Central memory CD8-positive, alpha-beta T cell (primary cell): ENCODE data around the gene STAB1.

Source experiments
- ATAC-seq: fragments of 150-1000 bp; cut with Tn5 transposase; replicated peaks from 2 replicates; pipeline ENCODE4 v1.10.0; 2022; ENCODE audit warnings: mild to moderate bottlenecking, moderate FRiP score, moderate number of reproducible peaks; ENCODE audit not compliant: poor library complexity, severe bottlenecking; ENCODE audit errors: extremely low read depth
- DNase-seq, 2 donors: peaks; one replicate each; pipeline ENCODE4 v3.0.0; 2021; ENCODE audit warnings: low spot score in 2 of 2
- H3K27ac Mint-ChIP-seq: one replicate; pipeline ENCODE4 v1.8.0; 2022; ENCODE audit warnings: low read depth, mild to moderate bottlenecking, moderate library complexity, mixed read lengths
- H3K27me3 Mint-ChIP-seq: one replicate; pipeline ENCODE4 v1.8.0; 2022; ENCODE audit warnings: mixed read lengths
- H3K36me3 Mint-ChIP-seq: one replicate; pipeline ENCODE4 v1.8.0; 2022; ENCODE audit warnings: mild to moderate bottlenecking, moderate library complexity, mixed read lengths; ENCODE audit not compliant: insufficient read depth
- H3K4me1 Mint-ChIP-seq: one replicate; pipeline ENCODE4 v1.8.0; 2022; ENCODE audit warnings: mixed read lengths
- H3K4me3 Mint-ChIP-seq: one replicate; pipeline ENCODE4 v1.8.0; 2022; ENCODE audit warnings: mild to moderate bottlenecking, moderate library complexity, mixed read lengths
- H3K9me3 Mint-ChIP-seq: one replicate; pipeline ENCODE4 v1.8.0; 2022; ENCODE audit warnings: mixed read lengths

Gene STAB1

DNA sequence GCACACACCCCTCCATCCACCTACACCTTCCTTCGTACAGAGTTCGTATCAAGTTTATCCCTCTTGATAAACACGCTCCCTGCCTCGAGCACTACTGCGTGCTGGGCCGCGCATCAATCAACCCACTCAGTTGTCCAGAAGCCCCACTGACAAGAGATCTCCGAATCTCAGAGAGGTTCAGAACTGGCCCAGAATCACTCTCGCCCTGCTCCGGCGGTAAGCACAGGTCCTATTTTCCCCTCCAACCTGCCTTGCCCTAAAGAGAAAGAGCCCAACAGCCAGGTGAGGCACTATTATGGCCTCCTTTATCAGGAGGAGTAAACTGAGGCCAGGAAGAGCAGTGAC is 40.2 kb upstream of the STAB1 start:
- peaks cover 27% of the 10 kb centered on the region for H3K36me3 Mint-ChIP-seq
- no peaks in the 10 kb centered on the region for H3K9me3 Mint-ChIP-seq
- H3K4me1 Mint-ChIP-seq: peaks cover 39% of the 10 kb centered on the region
- peak overlapping the region; percentile 90 for H3K4me3 Mint-ChIP-seq
- H3K27ac Mint-ChIP-seq: peak overlapping the region; percentile 96
- no peak for DNase-seq
- peak; percentile 1 for ATAC-seq
- H3K27me3 Mint-ChIP-seq: no peaks in the 10 kb centered on the region

DNA sequence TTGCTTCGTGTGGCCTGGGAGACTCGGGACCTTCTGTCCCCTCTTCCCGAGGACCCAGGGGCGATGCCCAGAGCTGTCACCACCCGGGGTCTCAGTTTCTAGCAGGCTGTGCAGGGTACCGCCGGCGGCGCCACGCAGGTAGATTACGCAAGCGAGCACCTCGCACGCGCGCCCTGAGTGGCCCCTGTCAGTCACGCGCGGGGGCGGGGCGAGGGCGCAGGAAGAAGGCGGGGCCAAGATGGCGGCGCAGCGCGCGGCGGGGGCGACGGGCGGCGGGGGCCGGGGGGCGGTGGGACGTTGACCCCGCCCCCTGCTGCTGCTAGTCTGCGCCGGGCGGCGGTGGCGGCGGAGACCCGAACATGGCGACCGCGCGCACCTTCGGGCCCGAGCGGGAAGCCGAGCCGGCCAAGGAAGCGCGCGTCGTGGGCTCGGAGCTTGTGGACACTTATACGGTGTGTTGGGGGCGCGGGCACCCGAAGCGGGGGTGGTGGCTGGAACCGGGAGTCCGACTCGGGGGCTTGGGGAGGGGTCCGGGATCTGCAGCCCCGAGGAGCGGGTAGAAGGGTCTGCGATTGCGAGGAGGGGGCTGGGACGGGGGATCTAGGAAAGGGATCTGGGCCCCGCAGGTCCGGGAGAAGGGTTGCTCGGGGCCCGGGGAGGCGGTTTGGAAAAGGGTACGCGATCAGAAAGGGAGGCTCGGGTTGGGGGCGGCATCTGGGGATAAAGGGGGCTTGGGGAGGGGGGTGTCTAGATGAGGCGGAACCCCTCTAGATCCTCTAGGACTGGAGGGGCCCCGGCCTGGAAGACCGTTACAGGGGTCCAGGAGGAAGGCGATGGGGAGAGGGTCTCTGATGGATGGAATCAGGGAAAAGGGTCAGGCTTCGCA is 39.6 kb upstream of the STAB1 start, which contains the start of gene NISCH:
TSS of gene NISCH (plus strand) at position 322 of the 886 bp plus-strand sequence. CDS start at position 360, 38 bp downstream.
- Mint-ChIP-seq H3K36me3 (peaks cover 33% of the 10 kb centered on the region), H3K27ac (peak within 1 kb of the TSS; percentile 96), H3K27me3 (no peaks in the 10 kb centered on the region), H3K4me3 (peak within 1 kb of the TSS; percentile 90), H3K4me1 (peaks cover 39% of the 10 kb centered on the region), H3K9me3 (no peaks in the 10 kb centered on the region)
- ATAC-seq: peak; percentile 92
- DNase-seq: peak; percentile 94 to 97

DNA sequence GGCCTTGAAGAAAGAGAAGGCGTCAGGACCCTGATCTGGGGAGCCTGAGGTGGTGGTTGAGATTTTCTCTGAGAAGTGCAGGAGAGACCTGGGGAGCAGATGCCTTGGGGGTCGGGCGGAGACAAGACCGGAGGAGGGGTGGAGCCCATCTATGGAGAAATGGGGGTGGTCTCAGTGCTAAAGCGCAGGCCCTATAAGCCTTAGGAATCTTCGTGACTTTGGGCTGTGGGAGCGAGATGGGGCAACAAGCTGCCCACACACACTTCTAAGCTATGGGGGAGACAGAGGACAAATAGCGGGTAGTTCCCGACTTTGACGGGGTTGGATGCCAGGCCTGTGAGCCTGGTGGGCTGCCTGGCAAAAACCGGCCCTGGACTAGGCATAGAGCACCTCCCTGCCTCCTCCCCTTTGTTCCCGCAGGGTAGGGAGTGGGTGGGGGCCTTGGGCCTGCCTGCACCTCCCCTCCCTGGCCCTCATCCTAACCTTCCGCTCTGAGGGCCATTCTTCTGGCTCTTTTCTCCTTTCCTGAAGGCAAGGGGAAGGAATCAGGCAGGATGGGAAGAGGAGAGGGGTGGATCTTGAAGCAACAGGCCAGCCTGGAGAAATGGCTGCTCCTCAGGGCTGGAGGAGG is 38.9 kb upstream of the STAB1 start:
- DNase-seq (no peak), ATAC-seq (no peak)
- Mint-ChIP-seq H3K9me3 (no peaks in the 10 kb centered on the region), H3K27ac (peak overlapping the region; percentile 96), H3K27me3 (no peaks in the 10 kb centered on the region), H3K4me1 (peaks cover 39% of the 10 kb centered on the region), H3K4me3 (peak overlapping the region; percentile 90), H3K36me3 (peaks cover 39% of the 10 kb centered on the region)

DNA sequence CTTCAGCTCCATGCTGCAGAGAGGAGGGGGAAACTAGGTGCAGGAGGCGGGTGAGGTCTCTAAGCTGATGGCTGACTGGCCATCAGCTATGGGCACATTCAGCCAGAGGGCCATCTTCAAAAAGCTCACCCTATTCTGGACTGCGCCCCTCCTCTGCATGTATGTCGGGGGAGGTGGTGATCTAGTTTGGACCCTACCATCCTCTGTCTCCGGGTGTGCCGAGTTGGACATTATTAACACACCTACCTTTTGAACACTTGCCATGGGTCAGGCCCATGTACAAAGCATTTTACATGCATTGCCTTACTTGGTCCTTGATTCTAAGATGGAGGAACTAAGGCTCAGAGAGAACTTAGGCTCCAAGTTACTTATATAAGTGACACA is 38.3 kb upstream of the STAB1 start:
- Mint-ChIP-seq H3K9me3 (no peaks in the 10 kb centered on the region), H3K4me3 (peak overlapping the region; percentile 90), H3K27me3 (no peaks in the 10 kb centered on the region), H3K4me1 (peaks cover 39% of the 10 kb centered on the region), H3K27ac (peak overlapping the region; percentile 96), H3K36me3 (peaks cover 42% of the 10 kb centered on the region)
- no peak for ATAC-seq
- DNase-seq: no peak

DNA sequence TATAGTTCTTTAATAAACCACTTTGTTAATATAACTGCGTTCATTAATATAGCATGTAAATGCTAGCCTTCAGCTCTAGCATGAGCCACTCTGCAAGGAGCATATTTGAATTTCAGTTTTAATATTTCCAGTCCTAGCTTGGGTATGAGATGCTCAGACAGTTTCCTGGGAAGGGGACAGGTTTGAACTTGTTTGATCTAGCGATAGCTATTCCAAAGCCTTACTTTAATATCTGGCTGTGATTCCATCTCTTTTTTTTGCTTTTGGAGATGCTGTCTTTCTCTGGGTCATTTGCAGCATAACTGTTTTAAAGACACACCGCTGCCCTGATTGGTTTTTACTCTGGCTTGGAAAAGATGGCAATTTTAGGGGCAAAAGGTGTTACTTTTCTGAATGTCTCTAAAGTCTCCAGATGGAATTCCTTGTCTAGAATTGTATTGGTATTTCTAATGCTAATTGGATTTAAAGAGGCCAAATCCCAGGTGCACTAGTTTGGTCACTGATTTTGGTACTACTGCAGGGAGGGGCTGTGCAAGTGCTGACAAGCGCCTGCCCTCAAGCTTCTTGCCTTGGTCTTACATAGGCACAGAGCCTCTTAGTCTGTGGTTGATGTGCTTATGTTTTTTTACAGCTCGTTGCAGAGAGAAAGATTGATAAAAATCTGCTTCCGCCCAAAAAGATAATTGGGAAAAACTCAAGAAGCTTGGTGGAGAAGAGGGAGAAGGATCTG is 36.9 kb upstream of the STAB1 start:
- Mint-ChIP-seq H3K4me3 (no peak overlapping the region), H3K27ac (no peak overlapping the region), H3K9me3 (no peaks in the 10 kb centered on the region), H3K27me3 (no peaks in the 10 kb centered on the region), H3K36me3 (peaks cover 50% of the 10 kb centered on the region), H3K4me1 (peaks cover 50% of the 10 kb centered on the region)
- ATAC-seq: no peak
- no peak for DNase-seq

DNA sequence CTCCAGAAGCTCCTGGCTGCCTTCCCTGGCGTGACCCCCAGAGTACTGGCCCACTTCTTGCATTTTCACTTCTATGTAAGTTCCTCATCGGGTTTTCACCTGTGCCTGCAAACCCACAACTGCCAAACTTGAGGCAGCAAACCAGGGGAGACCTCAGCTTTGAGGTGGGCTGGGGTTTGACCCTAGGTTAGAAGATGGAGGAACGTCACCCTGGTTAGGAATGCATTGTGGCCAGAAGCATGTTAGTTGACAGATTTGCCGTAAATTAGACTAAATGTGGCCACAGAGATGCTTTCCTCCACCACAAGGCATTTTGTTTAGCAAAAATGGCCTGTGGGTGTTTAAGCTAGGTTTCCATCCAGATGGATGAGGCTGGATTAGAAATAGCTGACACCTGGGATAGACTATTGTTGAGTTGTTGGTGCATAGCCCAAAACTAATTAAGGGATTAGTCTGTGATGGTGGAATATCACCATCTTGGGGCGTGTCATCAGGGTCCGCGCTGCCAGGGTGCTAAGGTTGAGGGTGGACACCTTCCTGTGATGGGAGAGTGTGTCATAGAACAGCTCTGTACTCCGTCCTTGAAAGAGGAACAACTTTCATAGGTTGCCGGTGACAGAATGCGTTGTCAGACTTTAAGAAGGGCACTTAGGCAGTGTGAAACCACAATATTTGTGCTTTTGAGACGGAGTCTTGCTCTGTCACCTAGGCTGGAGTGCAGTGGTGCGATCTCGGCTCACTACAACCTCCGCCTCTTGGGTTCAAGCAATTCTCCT is 36.2 kb upstream of the STAB1 start:
- Mint-ChIP-seq H3K4me3 (no peak overlapping the region), H3K9me3 (no peaks in the 10 kb centered on the region), H3K27me3 (no peaks in the 10 kb centered on the region), H3K27ac (no peak overlapping the region), H3K4me1 (peaks cover 52% of the 10 kb centered on the region), H3K36me3 (peaks cover 50% of the 10 kb centered on the region)
- peak; percentile 29 for ATAC-seq
- DNase-seq: no peak

DNA sequence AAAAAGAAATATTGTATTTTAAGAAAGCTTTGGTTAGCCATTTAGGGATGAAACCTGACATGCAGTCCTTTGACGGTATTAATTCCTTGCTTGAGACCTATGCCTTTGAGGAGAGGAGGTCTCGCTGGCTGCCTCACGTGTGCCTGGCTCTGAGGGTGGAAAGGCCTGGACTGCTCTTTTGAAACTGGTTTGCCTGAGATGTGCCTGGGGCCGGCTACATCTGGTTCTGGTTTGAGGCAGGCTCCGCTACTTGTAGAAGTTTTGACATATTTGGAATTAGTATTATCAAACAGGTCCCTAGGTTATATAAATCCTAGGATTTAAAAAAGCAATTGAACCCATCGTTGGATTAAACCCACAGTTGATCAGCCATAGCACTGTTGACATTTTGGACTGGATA is 33.3 kb upstream of the STAB1 start:
- no peaks in the 10 kb centered on the region for H3K9me3 Mint-ChIP-seq
- no peaks in the 10 kb centered on the region for H3K27me3 Mint-ChIP-seq
- peaks cover 46% of the 10 kb centered on the region for H3K36me3 Mint-ChIP-seq
- no peak overlapping the region for H3K4me3 Mint-ChIP-seq
- no peak overlapping the region for H3K27ac Mint-ChIP-seq
- peaks cover 28% of the 10 kb centered on the region for H3K4me1 Mint-ChIP-seq
- DNase-seq: no peak
- ATAC-seq: no peak

GRCh38 chr3:52463416-52463815 is 31.7 kb upstream of the STAB1 start:
- ATAC-seq: peak; percentile 45
- no peaks in the 10 kb centered on the region for H3K9me3 Mint-ChIP-seq

DNA sequence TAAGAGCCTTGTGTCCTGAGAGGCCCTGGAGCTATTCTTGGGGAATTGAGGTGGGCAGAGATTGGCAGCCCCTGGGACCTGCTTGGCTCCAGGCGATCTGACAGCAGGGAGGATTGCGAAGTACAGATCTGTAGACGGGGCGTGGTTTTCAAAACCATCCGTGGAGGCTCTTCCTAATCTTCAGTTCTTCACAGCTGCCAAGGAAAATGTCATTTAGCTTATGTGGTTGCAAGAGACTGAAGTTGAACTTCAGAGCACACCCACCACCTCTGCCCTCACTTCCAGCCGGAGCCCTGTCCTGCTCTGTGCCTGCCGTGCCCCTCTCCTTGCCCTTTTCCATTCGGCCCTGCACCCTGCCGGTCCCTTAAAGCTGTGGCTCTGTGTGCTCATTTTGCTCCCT is 26.8 kb upstream of the STAB1 start:
- Mint-ChIP-seq H3K27ac (peak overlapping the region; percentile 26), H3K27me3 (no peaks in the 10 kb centered on the region), H3K4me3 (no peak overlapping the region), H3K4me1 (peaks cover 10% of the 10 kb centered on the region), H3K36me3 (peaks cover 22% of the 10 kb centered on the region), H3K9me3 (no peaks in the 10 kb centered on the region)
- DNase-seq (no peak), ATAC-seq (no peak)

More at GRCh38 chr3:52463416-52463815, 31.7 kb upstream of the STAB1 start:
- H3K27ac Mint-ChIP-seq: peak overlapping the region; percentile 22
- DNase-seq: no peak
- peaks cover 43% of the 10 kb centered on the region for H3K36me3 Mint-ChIP-seq
- H3K27me3 Mint-ChIP-seq: no peaks in the 10 kb centered on the region
- peaks cover 17% of the 10 kb centered on the region for H3K4me1 Mint-ChIP-seq
- no peak overlapping the region for H3K4me3 Mint-ChIP-seq

- Mint-ChIP-seq H3K4me3 (no peak overlapping the region), H3K4me1 (peaks cover 9% of the 10 kb centered on the region), H3K9me3 (no peaks in the 10 kb centered on the region), H3K27ac (peak overlapping the region; percentile 26), H3K36me3 (peaks cover 27% of the 10 kb centered on the region), H3K27me3 (no peaks in the 10 kb centered on the region)
- ATAC-seq (no peak), DNase-seq (no peak)
Measured at GRCh38 chr3:52469001-52469400, 26.1 kb upstream of the STAB1 start.

DNA sequence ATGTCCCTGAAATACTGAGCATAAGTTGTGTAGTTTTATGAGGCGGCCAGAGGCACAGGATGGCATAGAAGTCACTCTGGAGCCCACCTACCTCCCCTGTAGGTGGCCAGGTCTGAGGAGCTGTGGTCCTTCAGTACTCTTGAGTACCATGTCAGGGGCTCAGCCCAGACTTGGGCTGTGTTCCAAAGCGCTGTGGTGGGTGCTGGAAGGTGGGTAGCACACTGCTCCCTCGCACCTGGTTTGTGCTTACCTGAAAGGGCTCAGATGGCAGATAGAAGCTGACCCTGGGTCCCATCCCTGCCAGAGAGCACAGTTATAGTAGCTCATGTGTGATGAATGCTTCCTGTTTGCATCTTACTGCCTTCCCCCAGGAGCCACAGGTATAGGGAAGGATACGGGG is 24.2 kb upstream of the STAB1 start:
- H3K36me3 Mint-ChIP-seq: peaks cover 33% of the 10 kb centered on the region
- no peaks in the 10 kb centered on the region for H3K27me3 Mint-ChIP-seq
- no peak overlapping the region for H3K27ac Mint-ChIP-seq
- no peak for ATAC-seq
- peaks cover 9% of the 10 kb centered on the region for H3K4me1 Mint-ChIP-seq
- H3K4me3 Mint-ChIP-seq: no peak overlapping the region
- H3K9me3 Mint-ChIP-seq: no peaks in the 10 kb centered on the region
- no peak for DNase-seq
